ENCODE measurements around the gene KCTD15.
A peak's percentile ranks its signal among the peaks of the same experiment; 100 is the strongest.

KCTD15 gene

GRCh38 chr19:33796164-33796875 lies at the start of gene KCTD15:
KCTD15 (plus strand) TSS chr19:33796870; CDS start chr19:33800455, 3,585 bp downstream.
- DNase-seq: no peak

- no peak for DNase-seq
Measured at GRCh38 chr19:33747273-33747672, 49.4 kb upstream of the KCTD15 start.

- no peak for DNase-seq
Measured at GRCh38 chr19:33748231-33748630, 48.4 kb upstream of the KCTD15 start.

- DNase-seq: no peak
Measured at GRCh38 chr19:33749016-33749415, 47.7 kb upstream of the KCTD15 start.

GRCh38 chr19:33749619-33750175 lies 47.0 kb upstream of the KCTD15 start:
- DNase-seq: no peak

- no peak for DNase-seq
Measured at GRCh38 chr19:33750587-33751435, 45.9 kb upstream of the KCTD15 start.

- DNase-seq: no peak
Measured at GRCh38 chr19:33751436-33751770, 45.3 kb upstream of the KCTD15 start.

GRCh38 chr19:33752018-33752800 lies 44.5 kb upstream of the KCTD15 start:
- DNase-seq: no peak

GRCh38 chr19:33752945-33753344 lies 43.7 kb upstream of the KCTD15 start:
- no peak for DNase-seq

GRCh38 chr19:33754361-33754760 lies 42.3 kb upstream of the KCTD15 start:
- no peak for DNase-seq

GRCh38 chr19:33755099-33756035 lies 41.3 kb upstream of the KCTD15 start:
- no peak for DNase-seq

GRCh38 chr19:33756177-33756576 lies 40.5 kb upstream of the KCTD15 start:
- DNase-seq: no peak

GRCh38 chr19:33758541-33759013 lies 38.1 kb upstream of the KCTD15 start:
- no peak for DNase-seq

- DNase-seq: no peak
Measured at GRCh38 chr19:33759356-33759755, 37.3 kb upstream of the KCTD15 start.

GRCh38 chr19:33763633-33764371 lies 32.9 kb upstream of the KCTD15 start:
- DNase-seq: no peak

- DNase-seq: no peak
Measured at GRCh38 chr19:33766623-33767022, 30.0 kb upstream of the KCTD15 start.

GRCh38 chr19:33767898-33768413 lies 28.7 kb upstream of the KCTD15 start:
- DNase-seq: no peak

GRCh38 chr19:33769208-33769607 lies 27.5 kb upstream of the KCTD15 start:
- no peak for DNase-seq

- DNase-seq: no peak
Measured at GRCh38 chr19:33770107-33770506, 26.6 kb upstream of the KCTD15 start.

- peak; percentile 64 for DNase-seq
Measured at GRCh38 chr19:33771384-33772101, 25.1 kb upstream of the KCTD15 start.

All from NCI-H2029 treated with DMSO at 0.1 percent for 48 hours (cell line).